ENCODE data around the gene PHLDA3.

The PHLDA3 gene

DNA sequence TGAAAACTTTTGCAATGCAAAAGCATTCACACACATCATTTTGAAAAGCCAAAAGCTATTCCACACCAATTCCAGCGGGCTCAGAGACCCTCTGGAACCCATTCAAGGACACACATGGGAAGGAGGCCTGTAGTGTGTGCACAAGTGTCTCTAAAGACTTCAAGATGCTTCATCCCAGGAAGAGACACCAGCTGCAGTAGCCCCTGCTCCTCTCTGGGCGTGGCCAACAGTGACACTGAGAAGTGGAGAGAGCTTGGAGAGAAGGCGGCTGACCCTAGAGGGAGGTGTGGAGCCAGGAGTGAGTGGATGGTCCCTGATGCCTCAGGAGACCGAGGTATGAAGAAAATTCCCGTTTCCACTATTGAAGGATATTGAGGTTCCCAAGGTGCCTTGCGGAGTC is 32.6 kb downstream of the PHLDA3 start:
- DNase-seq, result no peak

DNA sequence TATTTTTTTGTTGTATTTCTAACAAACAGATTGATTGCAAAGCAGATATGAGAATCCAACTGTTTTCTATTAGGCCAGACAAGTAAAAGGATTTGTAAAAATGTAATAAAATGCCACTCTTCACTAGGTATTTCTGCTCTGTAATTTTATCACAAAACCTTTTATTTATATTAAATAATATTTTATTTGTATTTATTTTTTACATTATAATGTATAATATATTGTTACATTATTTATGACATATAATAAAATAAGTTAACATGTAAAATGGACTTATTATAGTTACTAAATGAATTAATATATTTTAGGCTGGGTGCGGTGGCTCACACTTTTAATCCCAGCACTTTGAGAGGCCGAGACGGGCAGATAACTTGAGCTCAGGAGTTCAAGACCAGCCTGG is 34.7 kb downstream of the PHLDA3 start:
- DNase-seq, result no peak

DNA sequence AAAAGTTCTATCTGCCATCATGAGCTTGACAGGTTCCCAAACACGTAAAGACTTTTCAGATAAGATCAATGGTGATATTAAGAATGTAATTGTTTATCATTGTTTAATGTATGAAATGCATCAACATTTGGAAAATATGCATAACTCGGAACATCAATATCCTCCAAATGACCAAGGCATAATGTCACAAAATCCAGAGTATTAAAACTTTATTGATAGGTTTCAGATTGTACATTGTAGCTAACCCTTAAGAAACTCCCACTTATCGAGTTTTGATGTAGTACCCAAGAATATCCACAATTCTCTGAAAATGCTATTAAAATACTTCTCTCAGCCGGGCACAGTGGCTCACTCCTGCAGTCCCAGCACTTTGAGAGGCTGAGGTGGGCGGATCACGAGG is 35.4 kb downstream of the PHLDA3 start:
- DNase-seq, result no peak

- no peak for DNase-seq
Observed at GRCh38 chr1:201430776-201431175, 38.2 kb downstream of the PHLDA3 start.

DNA sequence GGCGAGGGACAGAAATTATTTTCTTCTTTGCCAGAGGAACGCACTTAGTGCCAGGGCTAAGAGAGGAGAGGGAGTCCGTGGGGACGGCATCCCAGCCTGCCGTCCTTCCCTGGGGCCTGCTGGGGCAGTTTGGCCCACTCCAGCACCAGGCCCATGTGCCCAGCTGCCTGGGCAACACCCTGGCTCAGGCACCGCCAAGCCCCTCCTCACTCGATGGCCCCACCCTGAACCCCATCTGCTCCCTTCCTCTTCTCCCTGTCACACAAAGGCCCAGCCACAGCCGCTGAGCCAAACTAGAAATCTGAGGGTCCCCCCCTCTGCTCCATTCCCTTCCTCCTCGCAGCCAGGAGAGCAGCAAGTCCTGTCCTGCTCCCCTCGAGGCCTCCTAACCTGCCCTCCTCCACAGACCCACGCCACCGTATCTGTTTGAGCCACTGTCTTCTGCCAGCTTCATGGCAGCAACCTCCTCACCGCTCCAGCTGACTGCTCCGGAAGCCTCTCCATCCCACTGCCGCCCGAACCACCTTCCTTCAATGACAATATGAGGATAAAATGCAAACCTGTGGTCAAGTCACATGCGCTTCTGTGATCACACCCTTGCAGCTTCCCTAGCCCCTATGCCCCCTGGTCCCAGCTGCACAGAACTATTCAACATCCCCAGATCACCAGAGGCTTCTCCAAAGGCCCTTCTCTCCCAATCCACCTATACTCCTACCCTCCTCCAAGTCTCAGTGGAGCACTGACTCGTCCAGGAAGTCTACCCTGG is 39.1 kb downstream of the PHLDA3 start:
- DNase-seq, result no peak

DNA sequence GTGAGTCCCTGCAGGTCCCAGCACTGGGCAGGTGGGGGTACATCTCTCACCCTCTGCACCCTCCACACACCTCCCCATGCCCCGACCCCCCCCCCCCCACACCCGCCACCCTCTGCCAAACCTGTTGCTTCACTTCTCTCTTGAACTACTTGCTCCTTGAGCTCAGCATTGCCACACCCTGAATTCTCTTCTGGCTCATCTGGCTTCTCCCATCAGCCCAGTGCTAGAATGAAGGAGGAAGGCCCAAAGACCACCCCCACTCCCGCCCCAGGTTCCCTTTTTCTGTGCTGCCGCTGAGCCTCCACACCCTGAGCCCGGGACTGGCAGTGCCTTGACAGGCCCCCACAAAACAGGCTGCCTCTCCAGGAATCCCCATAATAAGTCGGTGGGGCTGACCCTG is 41.0 kb downstream of the PHLDA3 start:
- DNase-seq, result no peak

DNA sequence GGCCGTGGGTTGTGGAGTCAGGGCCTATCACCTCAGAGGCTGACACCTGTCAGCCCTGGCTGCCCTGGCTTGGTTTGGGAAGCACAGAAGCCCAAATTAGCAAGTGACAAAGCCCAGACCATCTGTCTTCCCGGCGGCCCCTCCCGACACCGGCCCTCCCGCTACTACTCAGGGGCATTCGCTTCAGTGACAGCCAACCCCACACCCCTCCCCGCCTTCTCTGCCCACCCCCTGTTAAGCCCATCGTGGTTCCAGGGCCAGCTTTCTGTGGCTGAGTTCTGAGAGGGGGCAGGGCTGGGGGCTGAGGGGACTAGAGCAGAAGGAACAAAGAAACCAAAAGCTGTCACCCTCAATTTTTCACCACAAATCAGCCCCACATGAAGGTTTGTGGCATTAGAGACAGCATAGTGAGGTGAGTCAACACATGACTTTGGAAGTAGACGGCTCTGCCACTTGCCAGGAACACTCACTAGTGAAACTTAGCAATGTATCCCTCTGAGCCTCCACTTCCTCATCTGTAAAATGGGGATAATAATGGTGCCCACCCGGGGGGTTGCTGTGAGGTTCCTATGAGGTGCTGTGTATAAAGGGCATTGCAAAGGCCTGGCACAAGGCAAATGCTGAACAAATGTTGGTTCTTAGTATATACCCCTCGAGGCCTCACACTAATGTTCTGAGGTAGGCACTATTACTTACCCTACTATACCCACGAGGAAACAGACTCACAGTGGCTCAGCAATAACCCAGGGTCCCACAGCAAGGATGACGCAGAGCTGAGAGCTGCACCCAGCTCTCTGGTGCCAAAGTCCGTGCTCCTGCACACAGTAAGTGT is 42.3 kb downstream of the PHLDA3 start:
- no peak for DNase-seq

DNA sequence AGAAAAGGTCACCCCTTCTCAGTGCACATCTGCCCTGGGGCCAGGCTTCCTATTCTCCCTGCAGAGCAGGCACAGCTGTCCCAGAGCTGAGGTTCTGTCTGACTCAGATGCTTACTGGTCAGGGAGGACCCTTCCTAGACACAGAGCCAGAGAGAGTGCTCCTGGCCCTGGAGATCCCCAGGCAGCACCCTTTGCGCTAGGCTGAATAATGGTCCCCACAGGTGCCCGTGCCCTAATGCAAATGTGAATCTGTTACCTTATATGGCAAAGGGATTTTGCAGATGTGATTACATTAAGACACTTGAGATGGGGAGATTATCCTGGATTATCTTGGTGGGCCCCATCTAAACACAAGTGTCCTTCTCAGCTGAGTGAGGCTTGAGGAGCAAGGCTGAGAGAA is 44.8 kb downstream of the PHLDA3 start:
- no peak for DNase-seq

DNA sequence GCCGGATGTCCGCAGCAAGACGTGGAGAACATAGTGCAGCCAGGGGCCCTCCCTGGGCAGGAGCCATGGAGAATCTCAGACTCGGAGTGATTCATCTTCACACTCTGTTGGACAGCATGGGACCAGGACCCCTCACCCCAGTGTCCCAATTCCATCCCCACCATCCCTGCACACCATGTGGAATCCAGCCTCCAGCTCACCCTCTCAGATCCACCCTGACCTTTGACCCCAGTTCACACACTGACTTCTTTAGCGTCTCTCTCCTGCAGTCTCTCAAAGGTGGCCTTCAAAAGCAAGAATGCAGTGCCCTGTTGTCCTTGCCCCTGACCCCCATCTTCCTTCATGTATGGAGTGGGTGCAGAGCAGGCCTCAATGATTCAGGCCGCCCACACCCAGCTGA is 45.3 kb downstream of the PHLDA3 start:
- DNase-seq, result no peak

DNA sequence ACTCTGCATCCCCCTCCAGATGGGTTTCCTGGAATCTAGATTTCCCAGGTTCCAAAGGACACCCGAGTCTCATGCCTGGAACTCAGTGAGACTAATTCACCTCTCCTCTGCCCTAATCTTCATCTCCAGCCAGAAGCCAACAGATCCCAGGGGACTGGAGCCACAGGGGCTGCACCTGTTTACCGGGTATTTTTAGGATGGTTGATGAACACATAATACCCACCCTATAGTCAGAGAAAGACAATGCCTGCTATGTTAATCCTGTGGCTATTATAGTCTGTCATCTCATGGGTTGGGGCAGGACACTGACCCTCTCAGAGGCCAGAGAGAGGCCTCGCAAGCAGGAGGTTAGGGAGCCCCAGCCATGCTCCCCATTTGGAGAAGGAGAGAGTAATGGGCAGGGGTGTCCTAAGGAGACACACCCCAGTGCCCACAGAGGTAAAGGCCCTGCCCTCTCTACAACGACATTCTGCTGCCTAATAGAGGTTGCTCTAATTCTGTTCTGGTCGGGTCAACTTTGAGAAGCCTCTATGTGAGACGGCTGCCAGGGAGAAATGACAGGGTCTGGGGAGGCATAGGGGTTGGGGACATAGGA is 46.5 kb downstream of the PHLDA3 start:
- DNase-seq, result no peak

GRCh38 chr1:201422026-201422425 is 47.0 kb downstream of the PHLDA3 start:
- no peak for DNase-seq

- no peak for DNase-seq
Observed at GRCh38 chr1:201421041-201421440, 47.9 kb downstream of the PHLDA3 start.

DNA sequence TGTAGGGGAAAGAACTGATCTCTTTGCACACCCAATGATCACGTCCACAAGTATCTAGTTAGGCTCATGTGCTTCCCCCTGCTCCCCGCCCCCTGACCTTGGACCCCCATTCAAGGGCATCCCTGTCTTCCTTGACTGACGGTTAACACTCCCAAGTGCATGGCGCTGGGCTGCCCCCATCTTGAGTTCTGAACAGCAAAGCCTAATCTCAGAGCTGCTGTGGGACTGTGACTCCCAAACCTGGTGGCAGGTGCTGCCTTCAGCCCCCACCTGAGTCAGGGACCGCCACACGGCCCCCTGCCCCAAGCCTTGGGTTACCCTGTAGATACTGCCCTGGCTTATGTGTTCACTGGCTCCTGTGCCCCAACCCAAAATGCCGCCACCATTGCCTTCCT is 48.4 kb downstream of the PHLDA3 start:
- no peak for DNase-seq

- DNase-seq, result no peak
Observed at GRCh38 chr1:201419746-201420607, 49.0 kb downstream of the PHLDA3 start.

DNA sequence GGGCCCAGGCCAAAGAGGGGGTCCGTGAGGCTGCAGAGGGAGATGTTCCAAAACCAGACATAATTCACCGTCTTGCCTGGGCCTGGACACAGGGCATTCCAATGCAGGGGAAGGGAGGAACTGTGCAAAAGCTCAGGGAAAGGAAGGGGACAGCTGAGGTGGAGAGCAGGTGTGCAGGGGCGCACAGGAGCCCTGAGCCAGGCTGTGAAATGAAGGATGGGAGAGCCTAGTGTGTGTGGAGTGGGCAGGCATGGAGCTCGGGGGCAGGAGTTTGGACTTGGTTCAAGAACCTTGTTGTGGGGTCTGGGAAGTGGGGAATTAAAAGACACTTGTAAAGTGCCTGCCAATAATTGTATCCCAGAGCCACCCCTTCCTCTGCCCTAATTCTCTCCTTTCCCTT is 49.7 kb downstream of the PHLDA3 start:
- DNase-seq, result no peak

DNA sequence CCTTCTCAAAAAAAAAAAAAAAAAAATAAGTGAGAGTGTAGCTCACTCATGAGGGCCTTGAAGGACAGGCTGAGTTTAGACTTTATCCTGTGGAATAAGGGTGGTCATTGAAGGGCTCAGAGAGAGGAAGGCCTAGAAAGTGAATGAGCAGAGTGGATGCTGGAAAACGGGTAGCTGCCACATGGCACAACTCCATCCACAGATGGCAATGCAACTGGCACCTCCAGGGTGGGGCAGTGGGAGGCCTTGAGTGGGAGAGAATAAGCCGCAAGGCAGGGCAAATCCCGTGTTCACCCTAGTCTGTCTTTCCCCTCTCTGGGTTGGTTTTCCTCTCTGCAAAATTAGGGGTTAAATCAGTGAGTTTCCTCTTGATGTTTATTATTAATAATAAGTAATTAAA is 50.5 kb downstream of the PHLDA3 start:
- DNase-seq, result no peak
